Measurements from ENCODE around the gene MTHFD1L.

- TF ChIP-seq CTCF (conservative IDR thresholded peaks at IDR 0.05 in 1 of 2, IDR thresholded peaks at IDR 0.05 in 1 of 2; ENCODE audit: low read depth in 1 of 2, low read length in 2 of 2) (no peak), EZH2 (IDR thresholded peaks at IDR 0.05; ENCODE audit: low read length, missing control alignments) (no peak)
These were observed 33.9 kb upstream of the MTHFD1L start for GRCh38 chr6:150831577-150831976.

Measured in fibroblast of lung (primary cell).